Effector CD8-positive, alpha-beta T cell (primary cell): ENCODE measurements around the gene KIF16B.
"Not testable (repeated sequence)": the region's sequence is repeated elsewhere in the genome, so short reads cannot be mapped to it uniquely, and the experiment has no call there.

Source experiments
- DNase-seq: peaks from one replicate; lab custom pipeline; 2025; lab: John Stamatoyannopoulos, UW

Gene KIF16B

DNA sequence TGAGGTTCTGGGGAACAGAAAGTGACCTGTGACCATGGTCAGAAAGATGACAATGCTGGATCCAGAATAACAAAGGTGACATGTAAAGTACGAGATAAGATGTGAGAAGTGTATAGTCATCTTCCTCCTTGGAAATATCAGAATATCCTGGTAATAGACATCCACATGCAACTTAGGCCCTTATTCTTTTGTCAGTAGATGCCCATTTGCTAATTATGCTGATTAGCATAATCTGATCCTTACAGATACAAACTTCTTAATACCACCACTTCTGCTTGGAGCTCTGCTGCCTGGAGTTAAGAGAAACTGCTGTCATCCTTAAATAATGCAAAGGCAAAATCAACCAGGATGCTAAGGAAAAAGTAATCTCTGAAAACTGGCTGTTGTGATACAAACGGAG, 91.3 kb downstream of the KIF16B start:
- no peak for DNase-seq

GRCh38 chr20:16479666-16480065, 93.6 kb downstream of the KIF16B start:
- DNase-seq: no peak

DNA sequence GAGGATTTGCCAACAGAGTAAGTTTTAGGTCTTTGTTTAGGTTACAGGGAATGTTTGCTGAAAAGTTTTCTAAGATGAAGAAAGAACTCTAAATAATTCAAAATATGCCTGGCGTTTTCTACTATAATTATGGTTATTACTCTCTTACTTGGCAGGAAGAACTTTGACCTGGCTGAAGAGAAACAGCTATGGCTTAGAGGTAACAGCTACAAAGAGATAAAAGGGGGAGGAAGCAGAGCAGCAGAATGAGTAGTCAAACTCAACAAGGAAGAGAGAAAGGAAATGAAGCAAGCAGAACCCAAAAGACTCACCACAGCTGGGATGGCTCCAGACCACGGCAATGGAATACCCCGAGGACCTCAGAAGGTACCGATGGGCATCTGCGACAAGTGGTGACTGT, 95.6 kb downstream of the KIF16B start:
- no peak for DNase-seq

DNA sequence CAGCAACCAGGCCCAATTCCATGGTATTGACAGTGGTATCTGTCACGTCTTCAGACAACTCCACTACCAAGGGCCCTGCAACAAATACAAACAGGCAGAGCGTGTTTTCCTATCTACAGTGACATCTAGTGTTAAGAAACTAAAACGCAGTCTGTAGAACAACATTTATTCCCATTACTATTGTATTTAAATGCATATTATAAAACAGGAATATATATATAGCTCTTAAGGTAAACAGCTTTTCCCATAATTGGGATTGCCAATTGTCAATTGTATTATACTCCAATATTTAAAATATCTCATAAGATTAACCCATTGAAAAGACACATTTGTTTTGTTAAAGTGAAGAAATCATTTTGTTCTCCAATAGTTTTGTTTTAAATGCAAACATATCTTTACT, 97.2 kb downstream of the KIF16B start:
- DNase-seq: no peak

DNA sequence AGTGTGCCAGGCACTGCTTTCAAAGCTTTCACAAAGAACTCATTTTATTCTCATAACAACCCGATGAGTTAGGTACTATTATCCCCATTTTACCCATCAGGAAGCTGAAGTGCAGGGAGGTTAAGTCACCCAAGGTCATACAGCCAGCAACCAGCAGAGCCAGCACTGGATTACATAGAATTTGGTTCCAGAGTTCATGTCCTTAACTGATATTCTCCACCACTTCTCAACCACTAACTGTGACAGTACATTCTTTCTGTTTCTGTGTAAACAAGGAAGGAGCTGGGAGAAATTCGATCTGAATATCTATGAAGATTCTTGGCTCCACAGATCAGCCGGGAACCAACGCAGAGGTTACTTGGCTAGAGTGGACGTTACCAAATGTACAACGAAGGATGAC, 98.0 kb downstream of the KIF16B start:
- DNase-seq: no peak

- no peak for DNase-seq
These were observed 98.9 kb downstream of the KIF16B start for GRCh38 chr20:16474363-16474762.

DNA sequence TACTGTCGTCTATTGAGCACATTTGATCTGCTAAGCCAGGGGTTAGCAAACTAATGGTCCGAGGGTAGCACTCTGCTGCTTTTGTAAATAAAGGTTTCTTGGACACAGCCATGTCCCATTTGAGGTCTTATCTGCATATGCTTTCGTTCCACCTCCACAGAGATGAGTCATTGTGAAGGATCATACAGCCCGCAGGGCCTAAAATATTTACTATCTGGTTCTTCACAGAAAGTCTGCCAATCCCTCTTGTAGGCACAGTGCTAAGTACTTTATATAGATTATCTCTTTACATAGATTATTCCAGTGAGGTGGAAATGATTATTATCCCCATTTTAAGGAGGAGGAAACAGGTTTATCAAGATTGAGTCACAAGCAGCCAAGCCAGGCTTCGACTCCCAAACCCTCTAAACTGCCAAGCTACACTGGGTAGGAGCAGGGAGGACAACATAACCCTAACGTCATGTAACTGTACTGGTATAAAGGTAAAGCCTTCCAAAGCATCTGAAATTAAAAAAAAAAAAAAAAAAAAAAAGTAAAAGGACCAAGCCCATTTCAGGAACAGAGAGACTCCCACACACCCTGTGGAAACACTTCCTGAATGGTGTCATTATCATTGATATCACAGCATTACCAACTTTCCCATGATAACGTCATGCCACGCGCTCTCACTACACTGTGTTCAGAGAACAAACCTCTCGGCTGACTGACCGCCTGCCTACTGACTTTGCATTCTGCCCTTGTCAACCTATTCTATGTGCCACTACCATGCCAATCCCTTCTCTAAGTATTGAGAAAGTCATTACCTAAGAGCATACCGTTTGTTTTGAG, 101.0 kb downstream of the KIF16B start:
- DNase-seq: no peak

DNA sequence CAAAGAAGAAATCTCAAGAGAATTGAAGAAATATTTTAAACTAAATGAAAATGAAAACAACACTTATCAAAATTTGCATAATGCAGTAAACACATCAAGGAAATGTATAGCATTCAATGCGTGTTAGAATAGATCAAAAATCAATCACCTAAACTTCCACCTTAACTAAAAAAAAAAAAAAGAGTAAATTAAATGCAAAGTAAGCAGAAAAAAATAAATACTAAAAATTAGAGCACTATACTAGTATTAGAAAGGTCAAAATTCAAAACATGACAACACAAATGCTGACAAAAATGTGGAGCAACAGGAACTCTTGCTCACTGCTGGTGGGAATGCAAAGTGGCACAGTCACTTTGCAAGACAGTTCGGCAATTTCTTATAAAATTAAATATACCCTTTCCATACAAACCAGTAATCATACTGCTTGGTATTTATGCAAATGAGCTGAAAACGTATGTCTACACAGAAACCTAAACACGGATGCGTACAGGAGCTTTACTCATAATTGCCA, 103.8 kb downstream of the KIF16B start:
- no peak for DNase-seq

- DNase-seq: no peak
These were observed 110.5 kb downstream of the KIF16B start for GRCh38 chr20:16462711-16463110.

DNA sequence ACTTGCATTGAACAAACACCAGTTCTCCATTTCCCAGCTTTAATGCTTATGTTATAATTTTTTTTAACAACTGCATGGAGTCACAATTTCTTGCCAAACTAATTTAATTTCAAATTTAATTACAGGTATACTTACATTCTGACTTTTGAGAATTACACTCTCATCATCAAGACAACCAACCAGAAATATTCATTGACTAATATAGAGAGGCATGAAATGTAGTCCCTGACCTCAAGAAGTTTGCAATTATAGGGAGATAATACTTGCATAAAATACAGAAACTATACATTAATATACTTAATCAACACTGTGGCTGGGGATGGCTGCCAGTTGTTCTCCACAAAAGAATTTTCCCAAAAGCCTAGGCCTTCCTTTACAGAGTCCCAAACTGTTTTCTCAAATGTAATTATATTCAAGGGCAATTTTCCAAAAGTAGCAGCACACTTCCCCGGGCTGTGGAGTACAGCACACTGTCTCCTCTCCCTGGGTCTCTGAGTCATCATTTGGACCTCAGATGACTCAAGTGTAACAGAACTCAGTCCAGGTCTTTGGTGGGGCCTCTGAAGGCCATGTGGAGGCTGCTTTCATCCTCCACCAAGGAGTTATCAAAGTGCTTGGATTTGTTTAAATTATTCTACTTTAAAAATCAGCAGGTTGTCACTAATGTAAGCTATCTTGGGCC, 114.1 kb downstream of the KIF16B start:
- DNase-seq: no peak

DNA sequence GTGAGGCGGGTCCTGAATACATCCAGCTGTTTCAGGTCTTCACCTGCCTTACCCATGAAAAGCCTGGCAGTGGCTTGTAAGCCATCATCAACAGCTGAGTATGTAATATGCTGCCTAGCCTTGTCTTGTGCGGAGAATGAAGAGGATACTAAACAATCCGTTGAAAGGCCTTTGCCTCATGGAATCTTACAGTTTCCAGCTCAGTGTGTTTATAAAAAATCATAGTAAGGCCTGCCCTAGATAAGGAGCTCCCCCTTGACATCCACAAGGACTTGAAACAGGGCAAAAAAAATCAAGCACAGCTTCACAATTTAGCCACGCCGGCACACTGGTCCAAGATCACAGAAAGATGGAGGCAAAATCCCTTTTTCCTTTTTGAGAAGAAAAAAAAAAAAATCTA, 115.7 kb downstream of the KIF16B start:
- DNase-seq: no peak

GRCh38 chr20:16455324-16455723, 117.9 kb downstream of the KIF16B start:
- DNase-seq: no peak

DNA sequence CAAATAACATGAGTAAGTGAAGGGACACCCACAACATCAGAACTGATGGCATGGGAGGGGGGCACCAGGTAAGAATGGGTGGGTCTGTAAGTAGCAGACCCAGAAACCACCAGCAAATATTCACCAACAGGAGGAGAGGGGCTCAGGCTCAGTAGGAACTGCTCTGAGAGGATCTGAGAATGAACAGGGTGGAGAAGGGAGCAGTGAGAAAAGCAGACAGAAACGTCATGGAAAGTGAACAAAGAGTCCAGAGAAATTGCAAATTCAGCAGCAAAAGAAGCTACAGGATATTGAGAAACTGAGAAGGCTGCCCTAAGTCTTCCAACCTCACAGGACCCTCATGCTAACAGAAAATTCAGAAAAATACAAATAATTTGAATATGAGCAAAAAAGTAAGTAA, 121.3 kb downstream of the KIF16B start:
- no peak for DNase-seq

DNA sequence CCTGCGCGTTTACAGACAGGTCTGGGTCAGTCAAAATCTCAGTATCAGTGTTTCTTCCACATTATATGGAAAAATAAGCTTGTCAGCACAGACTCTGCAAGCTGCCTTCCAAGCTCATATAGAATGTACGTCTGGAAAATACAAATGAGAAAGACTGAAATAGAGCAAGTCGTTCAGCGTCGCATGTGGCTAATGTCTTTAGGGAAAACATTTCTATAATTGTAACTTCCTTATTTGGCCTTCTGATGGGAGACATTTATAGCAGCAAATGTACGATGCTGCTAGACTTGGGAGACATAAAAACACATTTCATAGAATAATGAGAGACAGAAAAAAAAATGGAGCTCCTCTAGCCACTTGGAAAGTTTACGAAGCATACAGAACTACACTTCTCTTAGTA, 122.2 kb downstream of the KIF16B start:
- DNase-seq: no peak

- DNase-seq: no peak
These were observed 126.3 kb downstream of the KIF16B start for GRCh38 chr20:16446991-16447390.

DNA sequence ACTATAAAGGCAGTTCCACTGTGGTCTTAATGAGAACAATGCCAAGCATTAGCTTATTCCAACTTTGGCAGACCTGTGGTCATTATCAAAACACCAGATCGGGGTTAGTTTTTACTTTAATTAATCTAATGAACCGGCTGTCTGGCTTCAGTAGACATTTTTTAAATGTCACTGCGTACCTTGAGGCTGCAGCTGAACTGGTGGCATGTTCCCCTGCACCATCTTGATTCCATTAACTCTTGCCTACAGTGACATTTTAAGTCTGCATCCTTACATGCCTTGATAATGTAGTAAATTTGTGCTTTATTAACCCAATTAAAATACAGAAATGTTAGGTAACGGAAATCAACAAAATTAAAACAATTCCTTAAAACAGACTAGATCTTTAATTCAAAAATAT, 127.0 kb downstream of the KIF16B start:
- DNase-seq: no peak

DNA sequence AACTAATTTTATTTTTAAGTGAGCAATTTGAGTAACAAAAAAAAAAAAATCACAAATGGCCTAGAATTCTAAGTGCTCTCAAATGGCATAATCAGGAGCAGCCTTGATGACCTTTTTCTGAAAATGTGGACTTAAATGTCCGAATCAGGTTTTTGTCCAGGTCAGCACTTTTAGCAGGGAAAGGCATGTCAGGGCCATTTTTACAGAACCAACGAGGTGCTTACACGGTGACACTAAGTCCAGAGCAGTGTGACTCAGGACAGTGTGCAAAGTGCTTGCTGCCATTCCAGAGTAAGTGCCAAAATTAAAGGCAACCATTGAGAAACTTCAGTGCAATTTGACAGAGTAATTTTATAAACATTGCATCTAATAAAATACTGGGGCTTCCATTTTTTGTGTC, 127.8 kb downstream of the KIF16B start:
- no peak for DNase-seq

- no peak for DNase-seq
These were observed 129.0 kb downstream of the KIF16B start for GRCh38 chr20:16444057-16444777.

GRCh38 chr20:16441546-16442164, 131.6 kb downstream of the KIF16B start:
- DNase-seq: no peak

GRCh38 chr20:16440686-16441085, 132.6 kb downstream of the KIF16B start:
- DNase-seq: no peak

GRCh38 chr20:16439540-16439939, 133.7 kb downstream of the KIF16B start:
- not testable (repeated sequence) for DNase-seq

DNA sequence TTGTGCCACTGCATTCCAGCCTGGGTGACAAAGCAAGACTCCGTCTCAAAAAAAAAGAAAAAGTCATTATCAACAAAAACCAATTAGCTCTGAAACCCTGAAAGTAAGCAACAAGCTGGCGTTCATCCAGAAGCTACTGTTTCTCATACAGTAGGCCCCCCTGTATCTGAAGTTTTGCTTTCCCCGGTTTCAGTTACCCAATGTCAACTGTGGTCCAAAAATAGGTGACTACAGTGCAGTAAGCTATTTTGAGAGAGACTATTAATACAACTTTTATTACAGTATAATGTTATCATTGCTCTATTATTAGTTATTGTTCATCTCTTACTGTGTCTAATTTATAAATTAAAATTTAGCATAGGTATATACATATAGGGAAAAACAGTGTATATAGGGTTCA, 135.1 kb downstream of the KIF16B start:
- DNase-seq: no peak
